ENCODE data around the gene CD82. TPM values are rescaled to one million over a fixed set of nuclear protein-coding genes. Genes with fewer than 3 reads are reported as not detected.

CD82 gene
- total RNA-seq, 1 donor: 2.6 TPM

DNA sequence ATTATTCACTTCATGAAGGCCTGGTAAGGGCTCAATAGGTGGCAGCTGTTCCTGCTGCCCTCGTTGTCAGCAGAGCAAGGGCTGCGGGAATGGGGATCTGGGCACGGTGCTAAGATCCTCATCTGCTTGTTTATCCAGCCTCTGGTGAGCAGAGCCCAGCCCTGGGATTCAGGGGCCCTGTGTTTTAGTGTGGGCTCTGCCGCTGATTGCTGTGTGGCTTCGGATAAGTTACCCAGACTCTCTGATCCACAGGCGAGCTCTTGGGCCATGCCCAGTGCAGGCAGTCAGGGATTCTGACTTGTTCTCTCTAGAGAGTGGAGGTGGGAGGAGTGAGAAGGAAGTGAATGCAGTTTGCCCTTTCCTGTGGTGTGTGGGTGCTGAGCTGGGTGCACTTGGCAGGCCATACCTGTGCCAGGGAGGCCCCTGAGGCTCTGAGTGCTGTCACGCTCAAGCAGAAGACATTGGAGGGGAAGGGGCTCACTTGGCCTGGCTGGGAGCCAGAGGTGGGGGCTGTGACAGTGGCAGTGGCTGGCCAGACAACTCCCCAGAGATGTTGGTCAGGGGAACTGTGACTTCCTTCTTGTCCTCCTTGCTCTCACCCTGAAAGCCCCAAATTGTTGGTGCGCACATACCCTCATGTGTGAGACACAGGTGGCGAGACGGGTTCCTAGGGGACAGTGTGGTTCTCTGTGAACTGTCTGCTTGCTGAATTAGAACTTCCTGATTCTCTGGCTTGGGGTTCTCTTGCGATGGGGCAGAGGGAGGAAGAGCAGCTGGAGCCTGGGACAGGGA lies 43.7 kb downstream of the CD82 start:
- H3K4me3 ChIP-seq (ENCODE audit: low read depth, low read length): no peak overlapping the region
- TF ChIP-seq CTCF (IDR thresholded peaks at IDR 0.05; ENCODE audit: insufficient read depth, low read length): no peak
- no peak for DNase-seq (ENCODE audit: low read depth)

GRCh38 chr11:44609783-44610155 lies 44.3 kb downstream of the CD82 start:
- no peak overlapping the region for H3K4me3 ChIP-seq (ENCODE audit: low read depth, low read length)
- no peak for TF ChIP-seq CTCF (IDR thresholded peaks at IDR 0.05; ENCODE audit: insufficient read depth, low read length)
- DNase-seq (ENCODE audit: low read depth): no peak

GRCh38 chr11:44610186-44610955 lies 44.9 kb downstream of the CD82 start:
- no peak for TF ChIP-seq CTCF (IDR thresholded peaks at IDR 0.05; ENCODE audit: insufficient read depth, low read length)
- H3K4me3 ChIP-seq (ENCODE audit: low read depth, low read length): no peak overlapping the region
- DNase-seq (ENCODE audit: low read depth): no peak

GRCh38 chr11:44611088-44611487 lies 45.6 kb downstream of the CD82 start:
- no peak for DNase-seq (ENCODE audit: low read depth)
- H3K4me3 ChIP-seq (ENCODE audit: low read depth, low read length): no peak overlapping the region
- no peak for TF ChIP-seq CTCF (IDR thresholded peaks at IDR 0.05; ENCODE audit: insufficient read depth, low read length)

- H3K4me3 ChIP-seq (ENCODE audit: low read depth, low read length): no peak overlapping the region
- TF ChIP-seq CTCF (IDR thresholded peaks at IDR 0.05; ENCODE audit: insufficient read depth, low read length): no peak
- no peak for DNase-seq (ENCODE audit: low read depth)
Measured at GRCh38 chr11:44611687-44612434, 46.4 kb downstream of the CD82 start.

GRCh38 chr11:44613153-44613552 lies 47.7 kb downstream of the CD82 start:
- DNase-seq (ENCODE audit: low read depth): no peak
- H3K4me3 ChIP-seq (ENCODE audit: low read depth, low read length): no peak overlapping the region
- no peak for TF ChIP-seq CTCF (IDR thresholded peaks at IDR 0.05; ENCODE audit: insufficient read depth, low read length)
